SU-DHL-6 (cell line): ENCODE measurements around the gene CCL4.
"Not testable (repeated sequence)": the region's sequence is repeated elsewhere in the genome, so short reads cannot be mapped to it uniquely, and the experiment has no call there.

Experiments
- H2AFZ ChIP-seq: fragments of 200-600 bp; sonication (generic); 2 replicates; pipeline ENCODE4 v1.6.1; 2014; ENCODE audit warnings: low read depth, mild to moderate bottlenecking, moderate library complexity, mixed read lengths, antibody characterized with exemption, low read length; ENCODE audit not compliant: severe bottlenecking
- H3F3A ChIP-seq: fragments of 200-600 bp; shearing (Covaris generic); 2 replicates; pipeline ENCODE4 v1.6.0; 2016; ENCODE audit warnings: antibody characterized with exemption, mild to moderate bottlenecking; ENCODE audit not compliant: insufficient read depth
- H3K27ac ChIP-seq: fragments of 200-600 bp; sonication (generic); 2 replicates; pipeline ENCODE4 v1.5.1; 2016; ENCODE audit warnings: low read depth, mild to moderate bottlenecking, low read length, moderate library complexity, mixed read lengths
- H3K27me3 ChIP-seq: fragments of 200-600 bp; sonication (generic), shearing (Covaris generic); 2 replicates; pipeline ENCODE4 v1.6.0; 2014; ENCODE audit warnings: mild to moderate bottlenecking, low read length
- H3K36me3 ChIP-seq: fragments of 200-600 bp; sonication (generic); 2 replicates; pipeline ENCODE4 v1.6.1; 2014; ENCODE audit warnings: mild to moderate bottlenecking, low read length, mixed read lengths
- H3K4me2 ChIP-seq: fragments of 300-600, 200-600 bp; shearing (Covaris generic), sonication (generic); 2 replicates; pipeline ENCODE4 v1.6.0; 2014; ENCODE audit warnings: low read length, low read depth, mild to moderate bottlenecking; ENCODE audit not compliant: poor library complexity, severe bottlenecking
- H3K4me3 ChIP-seq: fragments of 200-600 bp; sonication (generic); 2 replicates; pipeline ENCODE4 v1.5.1; 2014; ENCODE audit warnings: antibody characterized with exemption, low read length, mild to moderate bottlenecking, mixed read lengths; ENCODE audit not compliant: insufficient read depth, poor library complexity, severe bottlenecking
- H3K79me2 ChIP-seq: fragments of 200-600 bp; sonication (generic); 2 replicates; pipeline ENCODE4 v1.6.1; 2014; ENCODE audit warnings: mild to moderate bottlenecking, low read length, moderate library complexity; ENCODE audit not compliant: insufficient read depth
- H3K9ac ChIP-seq: fragments of 200-600 bp; sonication (generic); 2 replicates; pipeline ENCODE4 v1.7.0; 2014; ENCODE audit warnings: mild to moderate bottlenecking, low read length
- H3K9me2 ChIP-seq: fragments of 200-600 bp; sonication (generic); replicated peaks from 2 replicates; pipeline ENCODE4 v1.6.1; 2014; ENCODE audit warnings: low read length; ENCODE audit not compliant: insufficient read depth
- H3K9me3 ChIP-seq: fragments of 200-600 bp; sonication (generic); 2 replicates; pipeline ENCODE4 v1.6.1; 2014; ENCODE audit warnings: low read length, mixed read lengths; ENCODE audit not compliant: insufficient read depth
- H4K20me1 ChIP-seq: fragments of 200-600 bp; sonication (generic); 2 replicates; pipeline ENCODE4 v1.6.1; 2014; ENCODE audit warnings: low read depth, mild to moderate bottlenecking, antibody characterized with exemption, low read length, moderate library complexity, mixed read lengths
- CTCF ChIP-seq: fragments of 200-600 bp; sonication (generic); IDR thresholded peaks from one replicate; pipeline ENCODE4 v1.5.1; 2017; ENCODE audit warnings: antibody characterized with exemption, mild to moderate bottlenecking, low read length, moderate library complexity; ENCODE audit not compliant: insufficient read depth, poor library complexity, severe bottlenecking
- EZH2phosphoT487 ChIP-seq: fragments of 200-600 bp; sonication (generic), shearing (Covaris generic); conservative IDR thresholded peaks from 2 replicates; pipeline ENCODE4 v1.6.1; 2018; ENCODE audit warnings: mild to moderate bottlenecking, antibody characterized with exemption, low read length, moderate library complexity, mixed read lengths

Gene CCL4

GRCh38 chr17:36115649-36115977 lies 12.0 kb downstream of the CCL4 start:
- H3K4me2 ChIP-seq, H3K9me3 ChIP-seq, H3K4me3 ChIP-seq, H3K27me3 ChIP-seq, H3K9ac ChIP-seq, H3F3A ChIP-seq, H2AFZ ChIP-seq, H3K79me2 ChIP-seq, H3K9me2 ChIP-seq, H3K36me3 ChIP-seq, H4K20me1 ChIP-seq, H3K27ac ChIP-seq: not testable (repeated sequence)

- Histone ChIP-seq H3K9me3 (no peaks in the 10 kb centered on the region), H3K9ac (no peak overlapping the region), H3K4me2 (no peak overlapping the region), H2AFZ (no peak overlapping the region), H3K79me2 (no peaks in the 10 kb centered on the region), H3F3A (no peaks in the 10 kb centered on the region), H3K27ac (no peak overlapping the region), H3K4me3 (no peak overlapping the region), H3K9me2 (no peaks in the 10 kb centered on the region), H3K27me3 (no peaks in the 10 kb centered on the region), H4K20me1 (no peaks in the 10 kb centered on the region), H3K36me3 (no peaks in the 10 kb centered on the region)
- TF ChIP-seq EZH2phosphoT487 (no peak), CTCF (no peak)
Observed at GRCh38 chr17:36117505-36118382, 14.1 kb downstream of the CCL4 start.

DNA sequence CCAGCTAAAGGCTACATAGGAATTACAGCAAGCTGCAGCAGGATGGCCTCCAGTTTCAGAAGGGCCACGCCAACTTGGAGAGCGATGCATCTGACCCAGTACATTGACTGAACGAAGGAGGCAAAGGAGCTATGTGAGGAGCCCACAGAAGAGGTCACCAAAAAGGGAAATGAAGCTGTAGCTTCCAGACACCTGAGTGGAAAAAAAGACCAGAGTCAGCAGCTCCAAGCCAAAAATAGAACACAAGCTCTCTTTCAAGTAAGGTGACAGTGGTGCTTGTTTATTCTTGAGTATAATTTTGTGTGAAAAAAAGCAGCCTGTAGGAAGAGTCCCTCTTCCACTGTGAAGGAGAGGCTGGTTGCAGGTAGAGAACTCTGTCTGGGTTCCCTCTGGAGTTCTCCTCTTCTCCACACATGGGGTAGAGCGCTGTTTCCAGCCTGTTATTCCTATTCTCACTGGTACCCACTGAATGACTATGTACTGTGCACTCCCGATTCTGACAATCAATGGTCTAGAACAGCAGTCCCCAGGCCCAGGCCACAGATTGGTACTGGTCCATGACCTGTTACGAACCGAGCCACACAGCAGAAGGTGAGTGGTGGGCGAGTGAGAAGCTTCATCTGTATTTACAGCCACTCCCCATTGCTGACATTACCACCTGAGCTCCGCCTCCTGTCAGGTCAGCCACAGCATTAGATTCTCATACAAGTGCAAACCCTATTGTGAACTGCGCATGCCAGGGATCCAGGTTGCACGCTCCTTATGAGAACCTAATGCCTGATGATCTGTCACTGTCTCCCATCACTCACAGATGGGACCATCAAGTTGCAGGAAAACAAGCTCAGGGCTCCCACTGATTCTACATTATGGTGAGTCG lies 15.1 kb downstream of the CCL4 start:
- no peaks in the 10 kb centered on the region for H3K9me3 ChIP-seq
- H2AFZ ChIP-seq = no peak overlapping the region
- no peaks in the 10 kb centered on the region for H3F3A ChIP-seq
- no peaks in the 10 kb centered on the region for H3K9me2 ChIP-seq
- no peak overlapping the region for H3K4me3 ChIP-seq
- H3K4me2 ChIP-seq = no peak overlapping the region
- no peak overlapping the region for H3K9ac ChIP-seq
- no peaks in the 10 kb centered on the region for H3K36me3 ChIP-seq
- H4K20me1 ChIP-seq = no peaks in the 10 kb centered on the region
- TF ChIP-seq EZH2phosphoT487 = no peak
- no peak for TF ChIP-seq CTCF
- H3K27ac ChIP-seq = no peak overlapping the region
- H3K27me3 ChIP-seq = no peaks in the 10 kb centered on the region
- no peaks in the 10 kb centered on the region for H3K79me2 ChIP-seq

GRCh38 chr17:36120221-36120620 lies 16.6 kb downstream of the CCL4 start:
- H3K4me2 ChIP-seq = no peak overlapping the region
- no peaks in the 10 kb centered on the region for H3K79me2 ChIP-seq
- no peaks in the 10 kb centered on the region for H3F3A ChIP-seq
- no peak overlapping the region for H3K9ac ChIP-seq
- peaks cover 6% of the 10 kb centered on the region for H3K9me3 ChIP-seq
- H2AFZ ChIP-seq = no peak overlapping the region
- no peaks in the 10 kb centered on the region for H3K9me2 ChIP-seq
- H4K20me1 ChIP-seq = no peaks in the 10 kb centered on the region
- H3K27ac ChIP-seq = no peak overlapping the region
- TF ChIP-seq CTCF = no peak
- TF ChIP-seq EZH2phosphoT487 = no peak
- no peaks in the 10 kb centered on the region for H3K36me3 ChIP-seq
- no peaks in the 10 kb centered on the region for H3K27me3 ChIP-seq
- no peak overlapping the region for H3K4me3 ChIP-seq

DNA sequence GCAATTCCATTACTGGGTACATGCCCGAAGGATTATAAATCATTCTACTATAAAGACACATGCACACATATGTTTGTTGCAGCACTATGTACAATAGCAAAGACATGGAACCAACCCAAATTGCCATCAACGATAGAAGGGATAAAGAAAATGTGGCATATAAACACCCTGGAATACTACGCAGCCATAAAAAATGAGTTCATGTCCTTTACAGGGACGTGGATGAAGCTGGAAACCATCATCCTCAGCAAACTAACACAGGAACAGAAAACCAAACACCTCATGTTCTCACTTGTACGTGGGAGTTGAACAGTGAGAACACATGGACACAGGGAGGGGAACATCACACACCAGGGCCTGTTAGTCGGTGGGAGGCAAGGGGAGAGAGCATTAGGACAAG lies 17.5 kb downstream of the CCL4 start:
- not testable (repeated sequence) for H3F3A ChIP-seq, H3K4me2 ChIP-seq

More for the DNA sequence above, 17.5 kb downstream of the CCL4 start:
- not testable (repeated sequence) for H3K4me3 ChIP-seq, H3K9me2 ChIP-seq, H3K27me3 ChIP-seq, H3K27ac ChIP-seq, H3K36me3 ChIP-seq, H4K20me1 ChIP-seq, H3K79me2 ChIP-seq, H2AFZ ChIP-seq, H3K9ac ChIP-seq
- peaks cover 15% of the 10 kb centered on the region for H3K9me3 ChIP-seq
